Neuronal stem cell (in vitro differentiated cells): ENCODE results near the gene POU2F2.

Source experiments
- DNase-seq: peaks from one replicate; pipeline ENCODE4 v3.0.0-alpha.2; 2013; ENCODE audit warnings: low spot score
- H2AFZ ChIP-seq: one replicate; pipeline ENCODE4 v1.6.1; 2013; ENCODE audit warnings: mild to moderate bottlenecking, low read length, inconsistent platforms
- H2AK5ac ChIP-seq: 2 replicates; pipeline ENCODE4 v1.6.1; 2013; ENCODE audit warnings: low read depth, mild to moderate bottlenecking, inconsistent platforms, low read length, moderate library complexity, mixed read lengths
- H2BK120ac ChIP-seq: 2 replicates; pipeline ENCODE4 v1.6.1; 2013; ENCODE audit warnings: low read depth, mild to moderate bottlenecking, inconsistent platforms, low read length, moderate library complexity, mixed read lengths
- H2BK12ac ChIP-seq: one replicate; pipeline ENCODE4 v1.6.1; 2013; ENCODE audit warnings: low read length, inconsistent platforms
- H2BK15ac ChIP-seq: 2 replicates; pipeline ENCODE4 v1.6.1; 2013; ENCODE audit warnings: mild to moderate bottlenecking, low read length, inconsistent platforms, mixed read lengths
- H2BK5ac ChIP-seq: one replicate; pipeline ENCODE4 v1.6.1; 2013; ENCODE audit warnings: inconsistent platforms, mild to moderate bottlenecking, low read length, moderate library complexity
- H3K14ac ChIP-seq: one replicate; pipeline ENCODE4 v1.6.1; 2013; ENCODE audit warnings: low read length, inconsistent platforms
- H3K18ac ChIP-seq: 2 replicates; pipeline ENCODE4 v1.6.1; 2013; ENCODE audit warnings: low read length, inconsistent platforms
- H3K23ac ChIP-seq: 2 replicates; pipeline ENCODE4 v1.6.1; 2013; ENCODE audit warnings: low read depth, mild to moderate bottlenecking, mixed read lengths, low read length, inconsistent platforms; ENCODE audit not compliant: poor library complexity
- H3K27ac ChIP-seq: replicated peaks from 3 replicates; pipeline ENCODE4 v1.5.1; 2013; ENCODE audit warnings: low read length, inconsistent platforms
- H3K27me3 ChIP-seq, 3 experiments: 2 replicates each; pipeline ENCODE4 v1.6.1; 2013; ENCODE audit warnings: low read length in 3 of 3, mild to moderate bottlenecking in 2 of 3, inconsistent platforms in 1 of 3, low read depth in 1 of 3, mixed read lengths in 1 of 3, moderate library complexity in 1 of 3; ENCODE audit not compliant: control insufficient read depth in 3 of 3, insufficient read depth in 3 of 3
- H3K36me3 ChIP-seq, 2 donors: replicated peaks in 1 of 2; 2 replicates each; pipeline ENCODE4 v1.6.1; 2013; ENCODE audit warnings: low read length in 2 of 2; ENCODE audit not compliant: control insufficient read depth in 2 of 2, insufficient read depth in 2 of 2
- H3K4ac ChIP-seq: 2 replicates; pipeline ENCODE4 v1.6.1; 2013; ENCODE audit warnings: inconsistent platforms, mild to moderate bottlenecking, low read length, moderate library complexity
- H3K4me1 ChIP-seq, 2 donors: 1 replicate in 1 of 2; 2 replicates in 1 of 2; pipeline ENCODE4 v1.6.1; 2013; ENCODE audit warnings: low read length in 2 of 2, low read depth in 1 of 2; ENCODE audit not compliant: control insufficient read depth in 2 of 2, insufficient read depth in 1 of 2
- H3K4me2 ChIP-seq: one replicate; pipeline ENCODE4 v1.6.1; 2013; ENCODE audit warnings: mild to moderate bottlenecking, low read length, inconsistent platforms; ENCODE audit not compliant: insufficient read depth, poor library complexity, severe bottlenecking
- H3K4me3 ChIP-seq, 2 donors: 2 replicates each; pipeline ENCODE4 v1.5.1; 2013; ENCODE audit warnings: low read length in 2 of 2, mild to moderate bottlenecking in 2 of 2, inconsistent platforms in 1 of 2, moderate library complexity in 1 of 2
- H3K79me1 ChIP-seq: one replicate; pipeline ENCODE4 v1.6.1; 2013; ENCODE audit warnings: low read depth, mild to moderate bottlenecking, inconsistent platforms, low read length, moderate library complexity
- H3K9ac ChIP-seq: one replicate; pipeline ENCODE4 v1.6.1; 2013; ENCODE audit warnings: mild to moderate bottlenecking, low read depth, low read length, inconsistent platforms; ENCODE audit not compliant: poor library complexity
- H3K9me3 ChIP-seq, 2 donors: replicated peaks in 1 of 2; 2 replicates each; pipeline versions ENCODE3 to v1.6.1; 2013; ENCODE audit warnings: low read length in 2 of 2, mild to moderate bottlenecking in 2 of 2, inconsistent platforms in 1 of 2, low read depth in 1 of 2, mixed read lengths in 1 of 2, moderate library complexity in 1 of 2; ENCODE audit not compliant: control insufficient read depth in 2 of 2, insufficient read depth in 1 of 2
- H4K8ac ChIP-seq: one replicate; pipeline ENCODE4 v1.6.1; 2013; ENCODE audit warnings: low read depth, mild to moderate bottlenecking, inconsistent platforms, low read length, moderate library complexity
- H4K91ac ChIP-seq: one replicate; pipeline ENCODE4 v1.6.1; 2013; ENCODE audit warnings: low read length, low read depth, mild to moderate bottlenecking, inconsistent platforms; ENCODE audit not compliant: poor library complexity
- WGBS, 2 donors: extraction: QIAGEN DNeasy Blood & Tissue Kit; methylation state at CpG; one replicate each; pipeline ENCODE4 v1.1.7; 2013; ENCODE audit warnings: missing lambda C conversion rate in 2 of 2, mixed read lengths in 1 of 2; ENCODE audit not compliant: insufficient read length in 2 of 2, insufficient replicate concordance in 1 of 2; ENCODE audit errors: extremely low coverage in 2 of 2; 5-methylcytosine and 5-hydroxymethylcytosine counted together

The POU2F2 gene

GRCh38 chr19:42152910-42153671 is 20.8 kb upstream of the POU2F2 start:
- peaks cover 28 to 69% of the 10 kb centered on the region in 2 donors for H3K4me1 ChIP-seq
- no peak overlapping the region for H3K18ac ChIP-seq
- no CpG with 5 or more reads among the region's 25 CpGs for WGBS, 2 donors
- H2AK5ac ChIP-seq, result no peak overlapping the region
- peak overlapping the region; percentile 58 for H2BK5ac ChIP-seq
- H3K4me3 ChIP-seq, result no peak overlapping the region
- peak overlapping the region; percentile 13 for H3K9ac ChIP-seq
- H3K14ac ChIP-seq, result peak overlapping the region; percentile 3
- H3K4me2 ChIP-seq, result no peak overlapping the region
- H3K23ac ChIP-seq, result peak overlapping the region; percentile 78
- H2BK120ac ChIP-seq, result no peak overlapping the region
- no peak overlapping the region for H4K91ac ChIP-seq
- no peak overlapping the region for H3K4ac ChIP-seq
- no peak overlapping the region for H3K27ac ChIP-seq
- H3K9me3 ChIP-seq, result no peaks in the 10 kb centered on the region
- no peaks in the 10 kb centered on the region for H3K79me1 ChIP-seq
- no peak overlapping the region for H4K8ac ChIP-seq
- H3K36me3 ChIP-seq, result no peaks in the 10 kb centered on the region
- no peak overlapping the region for H2BK15ac ChIP-seq
- no peak overlapping the region for H2AFZ ChIP-seq
- no peak overlapping the region for H2BK12ac ChIP-seq
- no peak for DNase-seq
- H3K27me3 ChIP-seq, result peaks cover 0 to 7% (median 5%) of the 10 kb centered on the region in 3 experiments

GRCh38 chr19:42151782-42152684 is 19.8 kb upstream of the POU2F2 start:
- Histone ChIP-seq H4K91ac (no peak overlapping the region), H3K9ac (no peak overlapping the region), H2AFZ (no peak overlapping the region), H3K4me1 (peaks cover 28 to 69% of the 10 kb centered on the region in 2 donors), H3K79me1 (no peaks in the 10 kb centered on the region), H3K4ac (no peak overlapping the region), H3K9me3 (no peaks in the 10 kb centered on the region), H2BK12ac (no peak overlapping the region), H2BK120ac (no peak overlapping the region), H4K8ac (no peak overlapping the region), H3K27ac (no peak overlapping the region), H2BK15ac (no peak overlapping the region), H2BK5ac (no peak overlapping the region), H3K4me3 (no peak overlapping the region), H3K18ac (no peak overlapping the region), H2AK5ac (no peak overlapping the region), H3K14ac (no peak overlapping the region), H3K36me3 (no peaks in the 10 kb centered on the region), H3K23ac (no peak overlapping the region), H3K27me3 (peaks cover 0 to 11% (median 5%) of the 10 kb centered on the region in 3 experiments), H3K4me2 (no peak overlapping the region)
- WGBS, 2 donors, result no CpG with 5 or more reads among the region's 20 CpGs
- no peak for DNase-seq

- no peak overlapping the region for H3K4ac ChIP-seq
- H2AK5ac ChIP-seq, result peak overlapping the region; percentile 73
- H3K4me1 ChIP-seq, result peaks cover 26 to 66% of the 10 kb centered on the region in 2 donors
- H2AFZ ChIP-seq, result peak overlapping the region; percentile 43
- peaks cover 2 to 19% (median 8%) of the 10 kb centered on the region in 3 experiments for H3K27me3 ChIP-seq
- peaks cover 0 to 2% of the 10 kb centered on the region in 2 donors for H3K9me3 ChIP-seq
- H3K23ac ChIP-seq, result no peak overlapping the region
- H2BK5ac ChIP-seq, result no peak overlapping the region
- no peak overlapping the region for H4K91ac ChIP-seq
- H3K14ac ChIP-seq, result peak overlapping the region; percentile 83
- H3K36me3 ChIP-seq, result no peaks in the 10 kb centered on the region
- WGBS, 2 donors, result no CpG with 5 or more reads among the region's 9 CpGs
- H3K79me1 ChIP-seq, result no peaks in the 10 kb centered on the region
- H4K8ac ChIP-seq, result no peak overlapping the region
- no peak overlapping the region for H3K4me2 ChIP-seq
- H3K27ac ChIP-seq, result no peak overlapping the region
- H2BK120ac ChIP-seq, result no peak overlapping the region
- H3K9ac ChIP-seq, result peak overlapping the region; percentile 18
- no peak for DNase-seq
- no peak overlapping the region for H2BK12ac ChIP-seq
- no peak overlapping the region for H2BK15ac ChIP-seq
- peak overlapping the region; percentile 41 for H3K18ac ChIP-seq
- peak overlapping the region in 1 of 2 donors; percentile 21 for H3K4me3 ChIP-seq
These were observed 18.7 kb upstream of the POU2F2 start for GRCh38 chr19:42150911-42151361.

- Histone ChIP-seq H3K27ac (no peak overlapping the region), H3K9ac (no peak overlapping the region), H3K4me2 (no peak overlapping the region), H2AK5ac (no peak overlapping the region), H3K36me3 (no peaks in the 10 kb centered on the region), H2BK15ac (no peak overlapping the region), H3K27me3 (peaks cover 2 to 19% (median 8%) of the 10 kb centered on the region in 3 experiments), H3K23ac (no peak overlapping the region), H2BK120ac (no peak overlapping the region), H3K4me3 (no peak overlapping the region), H3K14ac (no peak overlapping the region), H4K91ac (no peak overlapping the region), H3K18ac (no peak overlapping the region), H2AFZ (peak overlapping the region; percentile 43), H3K79me1 (no peaks in the 10 kb centered on the region), H3K9me3 (peaks cover 0 to 2% of the 10 kb centered on the region in 2 donors), H2BK12ac (no peak overlapping the region), H3K4ac (no peak overlapping the region), H2BK5ac (no peak overlapping the region), H3K4me1 (peaks cover 21 to 61% of the 10 kb centered on the region in 2 donors), H4K8ac (no peak overlapping the region)
- no peak for DNase-seq
- WGBS, 2 donors, result no CpG with 5 or more reads among the region's 17 CpGs
These were observed 18.1 kb upstream of the POU2F2 start for GRCh38 chr19:42150364-42150763.
